ENCODE results near the gene ELK4.

GRCh38 chr1:205630651-205631009, 1.2 kb downstream of the ELK4 start:
- TF ChIP-seq FOXM1 (IDR thresholded peaks at IDR 0.05; ENCODE audit: borderline replicate concordance, low read depth) (no peak), CEBPB (IDR thresholded peaks at IDR 0.05) (no peak), EP300 (IDR thresholded peaks at IDR 0.05; ENCODE audit: borderline replicate concordance) (no peak), USF1 (IDR thresholded peaks at IDR 0.05) (no peak), TAF1 (IDR thresholded peaks at IDR 0.05; ENCODE audit: low read depth) (no peak), CREB1 (IDR thresholded peaks at IDR 0.05; ENCODE audit: low read depth) (no peak), REST (IDR thresholded peaks at IDR 0.05; ENCODE audit: low read depth) (no peak), YY1 (IDR thresholded peaks at IDR 0.05; ENCODE audit: low read depth) (no peak), TCF12 (IDR thresholded peaks at IDR 0.05; ENCODE audit: low read depth) (no peak)

All from Ishikawa (cell line).